ENCODE measurements around the gene ZNF669.

ZNF669 gene

DNA sequence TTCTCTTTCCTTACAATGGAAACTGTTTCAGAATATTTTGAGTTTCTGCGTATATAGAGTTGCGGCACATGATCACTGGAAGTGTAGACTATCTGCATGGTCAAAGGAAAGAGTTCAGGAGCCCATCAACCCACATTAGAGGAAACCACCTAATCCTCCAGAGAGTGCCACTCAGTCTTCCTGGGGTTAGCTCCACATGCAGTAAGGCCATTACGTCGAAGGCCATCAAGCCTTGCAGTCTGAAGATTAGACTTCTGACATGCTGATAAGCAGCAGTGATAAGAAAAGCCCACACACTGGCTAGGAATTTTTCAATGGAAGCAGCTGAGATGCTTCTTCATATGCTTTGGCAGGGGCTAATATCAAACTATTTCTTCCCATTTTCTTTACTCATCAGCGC, 7.6 kb downstream of the ZNF669 start:
- TF ChIP-seq GATA1 (IDR thresholded peaks at IDR 0.05; ENCODE audit: low read depth, low read length) = no peak
- TF ChIP-seq POLR2A (IDR thresholded peaks at IDR 0.05; ENCODE audit: low read length) = no peak
- no peak for DNase-seq

DNA sequence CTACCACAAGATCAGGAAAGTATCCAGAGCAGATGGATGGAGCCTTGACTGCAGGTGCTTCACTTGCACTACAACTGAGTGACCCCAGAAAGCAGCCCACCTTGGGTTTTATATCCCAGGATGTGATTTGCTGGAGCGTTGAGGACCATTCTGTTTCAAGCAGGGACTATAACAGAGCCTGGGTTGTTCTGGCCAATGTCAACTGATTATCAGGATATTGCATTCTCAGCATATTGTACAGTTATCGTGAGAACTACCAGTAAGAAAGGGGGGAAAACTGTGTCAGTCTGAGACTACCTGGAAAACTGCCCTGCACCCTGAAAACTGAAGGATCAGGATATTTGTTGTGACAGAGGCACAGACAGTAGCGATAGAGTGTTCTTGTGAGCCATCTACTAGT, 8.0 kb downstream of the ZNF669 start:
- no peak for TF ChIP-seq POLR2A (IDR thresholded peaks at IDR 0.05; ENCODE audit: low read length)
- TF ChIP-seq GATA1 (IDR thresholded peaks at IDR 0.05; ENCODE audit: low read depth, low read length) = no peak
- DNase-seq = no peak

DNA sequence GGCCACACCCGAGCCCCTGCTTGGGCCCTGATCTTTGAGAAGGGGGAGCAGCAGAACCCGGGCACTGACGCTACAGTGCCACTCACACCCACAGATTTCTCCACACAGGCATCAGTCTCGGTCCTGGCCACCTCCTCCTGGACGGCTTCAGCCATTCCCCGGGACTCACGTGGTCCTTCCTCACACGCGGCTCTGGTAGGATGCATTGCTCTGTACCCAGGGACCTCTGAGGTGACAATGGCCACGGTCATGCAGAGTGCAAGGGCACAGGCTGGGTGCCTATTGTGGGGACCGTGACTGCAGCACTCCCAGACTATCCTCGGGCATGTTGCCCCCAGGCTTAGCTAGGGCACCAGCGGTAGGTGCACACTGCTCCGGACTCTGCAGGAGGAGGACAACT, 13.7 kb downstream of the ZNF669 start:
- no peak for DNase-seq
- no peak for TF ChIP-seq GATA1 (IDR thresholded peaks at IDR 0.05; ENCODE audit: low read depth, low read length)
- TF ChIP-seq POLR2A (IDR thresholded peaks at IDR 0.05; ENCODE audit: low read length) = no peak

DNA sequence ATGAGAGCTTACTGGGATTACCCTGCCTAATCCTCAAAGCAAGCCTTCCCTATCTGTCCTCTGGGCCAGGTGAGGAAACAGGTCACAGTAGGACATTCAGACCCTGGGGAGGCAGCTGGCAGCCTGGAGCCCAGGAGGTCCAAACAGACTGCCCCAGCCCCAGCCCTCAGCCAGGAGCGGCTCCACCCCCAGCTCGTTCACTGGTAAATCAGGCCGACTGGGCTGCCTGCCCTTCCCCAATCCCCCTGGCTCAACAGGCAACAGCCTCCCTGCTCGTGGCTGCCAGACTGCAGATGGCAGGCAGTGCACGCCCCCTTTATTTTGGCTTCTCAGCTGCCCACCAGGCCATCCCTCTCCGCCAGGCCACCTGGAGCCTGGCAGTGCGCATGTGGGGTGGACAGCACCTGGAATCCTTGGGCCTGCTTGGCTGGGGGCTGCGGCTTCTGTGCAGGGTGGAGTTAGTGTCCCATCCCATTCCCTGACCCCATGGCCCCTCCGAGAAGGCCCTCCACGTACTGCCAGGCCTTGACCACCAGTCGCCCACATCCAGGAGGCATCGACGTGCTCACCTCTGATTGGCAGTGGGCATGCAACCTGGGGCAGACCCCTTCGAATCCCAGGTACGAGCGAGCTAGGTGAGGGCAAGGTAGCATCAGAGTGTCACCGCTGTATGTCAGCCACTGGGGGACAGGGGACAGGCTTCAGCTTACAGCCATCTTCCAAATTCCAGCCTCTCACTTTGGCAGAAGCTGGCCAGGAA, 14.4 kb downstream of the ZNF669 start:
- no peak for DNase-seq
- TF ChIP-seq GATA1 (IDR thresholded peaks at IDR 0.05; ENCODE audit: low read depth, low read length) = no peak
- TF ChIP-seq POLR2A (IDR thresholded peaks at IDR 0.05; ENCODE audit: low read length) = no peak

DNA sequence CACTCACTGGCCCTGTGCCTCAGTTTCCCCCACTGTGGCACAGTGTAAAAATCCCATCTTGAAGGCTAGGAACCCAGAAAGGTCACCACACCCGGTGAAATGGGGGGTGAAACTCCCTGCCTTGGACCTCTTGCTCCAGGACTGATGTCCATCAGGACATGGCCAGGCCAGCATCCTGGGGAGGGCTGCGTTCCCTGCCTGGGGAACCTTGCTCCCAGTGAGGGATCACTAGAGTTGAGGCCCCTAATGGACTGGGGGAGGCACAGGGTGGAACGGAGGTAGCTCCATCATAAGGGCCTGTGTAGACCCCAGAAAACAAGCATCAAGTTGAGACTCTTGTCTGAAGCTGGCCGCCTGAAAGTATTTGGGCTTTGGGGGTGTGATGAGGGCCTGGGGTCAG, 15.2 kb downstream of the ZNF669 start:
- TF ChIP-seq GATA1 (IDR thresholded peaks at IDR 0.05; ENCODE audit: low read depth, low read length) (no peak), POLR2A (IDR thresholded peaks at IDR 0.05; ENCODE audit: low read length) (no peak)
- DNase-seq = no peak

DNA sequence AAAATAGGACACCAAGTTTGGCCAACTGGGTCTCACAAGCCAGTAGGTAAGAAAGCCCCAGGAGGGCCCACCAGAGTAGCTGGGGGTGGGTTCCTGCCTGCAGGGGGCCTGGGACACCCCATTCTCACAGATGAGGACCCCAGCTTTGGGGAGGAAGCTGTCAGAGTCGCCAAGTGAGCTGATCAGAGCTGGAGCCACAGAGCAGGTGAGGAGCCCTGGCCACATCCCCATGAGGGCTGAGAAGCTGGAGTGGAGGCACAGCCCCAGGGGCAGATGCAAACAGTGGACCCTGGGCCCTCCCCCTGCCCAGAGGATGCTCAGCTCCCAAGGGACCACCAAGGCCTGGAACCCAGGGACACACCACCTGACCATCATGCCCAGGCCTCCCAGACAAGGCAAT, 16.9 kb downstream of the ZNF669 start:
- TF ChIP-seq POLR2A (IDR thresholded peaks at IDR 0.05; ENCODE audit: low read length) = no peak
- TF ChIP-seq GATA1 (IDR thresholded peaks at IDR 0.05; ENCODE audit: low read depth, low read length) = no peak
- no peak for DNase-seq

DNA sequence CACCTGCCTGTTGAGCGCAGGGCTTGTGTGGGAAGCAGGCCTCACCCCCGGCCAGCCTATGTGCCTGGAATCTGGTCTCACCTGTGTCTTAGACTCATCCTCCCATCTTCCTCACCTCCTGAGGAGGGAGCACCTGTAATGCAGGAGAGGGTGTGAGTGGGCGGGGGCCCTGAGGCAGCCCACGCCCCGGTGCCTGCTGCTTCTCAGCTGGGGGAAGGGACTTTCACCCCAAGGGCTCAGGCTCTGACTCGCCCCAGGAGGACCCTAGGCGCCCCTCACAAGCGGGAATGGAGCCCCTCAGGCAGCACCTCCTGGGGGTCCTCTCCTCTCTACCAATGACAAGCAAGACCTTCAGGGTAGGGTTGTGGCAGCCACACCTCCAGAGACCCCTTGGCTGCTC, 18.8 kb downstream of the ZNF669 start:
- no peak for TF ChIP-seq GATA1 (IDR thresholded peaks at IDR 0.05; ENCODE audit: low read depth, low read length)
- no peak for TF ChIP-seq POLR2A (IDR thresholded peaks at IDR 0.05; ENCODE audit: low read length)
- no peak for DNase-seq

DNA sequence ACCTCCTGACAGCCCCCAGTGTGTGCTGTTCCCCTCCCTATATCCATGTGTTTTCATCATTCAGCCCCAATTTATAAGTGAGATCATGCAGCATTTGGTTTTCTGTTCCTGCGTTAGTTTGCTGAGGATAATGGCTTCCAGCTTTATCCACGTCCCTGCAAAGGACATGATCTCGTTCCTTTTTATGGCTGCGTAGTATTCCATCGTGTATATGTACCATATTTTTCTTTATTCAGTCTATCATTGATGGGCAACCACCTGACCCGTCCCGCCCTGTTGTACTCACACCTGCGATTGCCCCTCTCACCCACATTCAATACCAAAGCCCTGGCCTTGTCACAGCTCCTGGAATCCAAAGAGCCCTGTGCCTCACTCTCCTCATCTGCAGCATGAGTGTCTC, 19.4 kb downstream of the ZNF669 start:
- DNase-seq = no peak
- no peak for TF ChIP-seq POLR2A (IDR thresholded peaks at IDR 0.05; ENCODE audit: low read length)
- no peak for TF ChIP-seq GATA1 (IDR thresholded peaks at IDR 0.05; ENCODE audit: low read depth, low read length)

DNA sequence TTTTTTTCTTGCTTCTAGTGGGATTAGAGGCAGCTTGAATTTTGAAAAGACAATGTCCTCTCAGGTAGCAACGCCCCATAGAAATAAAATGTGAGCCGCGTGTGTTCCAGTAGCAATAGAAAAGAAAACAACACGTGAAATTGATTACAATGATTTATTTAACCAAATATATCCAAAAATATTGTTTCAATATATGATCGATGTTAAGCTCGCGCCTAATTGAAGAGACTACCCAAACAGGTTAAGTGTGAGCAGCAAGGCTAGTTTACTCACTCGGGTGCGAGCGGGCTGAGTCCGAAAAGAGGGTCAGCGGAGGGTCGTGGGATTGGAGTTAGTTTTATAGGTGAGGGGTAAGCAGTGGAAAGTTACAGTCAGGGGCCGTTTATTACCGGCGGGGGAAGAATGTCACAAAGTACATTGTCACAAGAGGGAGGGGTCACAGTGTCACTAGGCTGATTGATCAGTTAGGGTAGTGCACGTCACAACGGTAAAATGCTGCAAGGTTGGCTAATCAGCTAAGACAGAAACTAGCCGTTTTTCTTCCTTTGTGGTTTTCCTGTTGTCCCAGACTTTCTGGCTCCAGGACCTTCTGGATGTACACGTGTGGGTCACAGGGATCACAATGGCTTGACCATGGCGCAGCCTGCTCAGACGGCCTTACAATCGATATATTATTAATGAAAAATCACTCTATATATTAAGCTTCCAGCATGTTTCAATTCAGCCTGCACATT, 24.8 kb downstream of the ZNF669 start:
- peak; percentile 43 to 72 for DNase-seq
- TF ChIP-seq GATA1 (IDR thresholded peaks at IDR 0.05; ENCODE audit: low read depth, low read length) = no peak
- no peak for TF ChIP-seq POLR2A (IDR thresholded peaks at IDR 0.05; ENCODE audit: low read length)

DNA sequence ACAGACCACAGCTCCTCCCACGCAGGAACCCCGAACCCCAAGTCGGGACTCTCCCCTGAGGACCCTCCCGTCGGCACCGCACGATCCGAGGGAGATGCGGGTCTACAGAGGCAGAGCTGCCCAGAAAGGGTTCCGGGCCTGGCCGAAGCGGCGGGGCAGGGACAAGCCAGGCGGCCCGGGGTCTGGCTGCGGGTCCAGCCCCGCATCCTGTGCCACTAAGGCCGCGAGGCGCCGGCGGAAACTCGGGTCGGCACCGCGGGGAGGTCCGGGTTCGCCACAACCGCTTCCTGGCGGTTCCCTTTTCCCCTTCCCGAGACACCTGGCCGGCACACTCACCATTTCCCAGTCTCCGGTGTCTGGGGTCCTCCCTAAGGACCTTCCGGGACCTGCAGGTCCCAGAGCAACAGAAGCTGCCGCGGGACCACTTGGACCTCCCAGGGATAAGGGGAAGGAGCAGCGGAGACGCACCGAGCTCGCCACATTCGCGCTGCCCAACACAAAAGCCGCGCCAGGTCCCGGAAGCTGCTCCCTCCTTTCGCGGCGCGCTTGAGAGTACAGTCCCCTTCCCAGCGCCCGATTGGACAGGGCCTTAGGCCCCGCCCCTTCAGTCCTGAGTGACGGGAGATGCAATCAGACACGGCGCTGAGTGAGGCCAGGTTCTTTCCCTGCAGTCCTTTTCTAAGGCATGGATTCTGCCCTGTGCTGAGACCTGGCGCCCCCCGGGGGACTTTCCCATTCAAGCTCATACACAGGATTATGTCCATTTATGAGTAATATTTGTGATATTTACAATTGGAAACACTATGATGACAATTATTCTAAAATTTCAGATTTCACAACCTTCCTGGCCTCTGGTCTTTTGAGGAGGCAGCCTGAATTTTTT, 25.7 kb downstream of the ZNF669 start, which contains the start of gene ZNF670:
Gene ZNF670 (minus strand): TSS at position 554 of the 883 bp plus-strand sequence. CDS start 215 bp downstream, at position 339.
- peak; percentile 95 to 96 for DNase-seq
- peak; percentile 90 for TF ChIP-seq POLR2A (IDR thresholded peaks at IDR 0.05; ENCODE audit: low read length)
- TF ChIP-seq GATA1 (IDR thresholded peaks at IDR 0.05; ENCODE audit: low read depth, low read length) = no peak

DNA sequence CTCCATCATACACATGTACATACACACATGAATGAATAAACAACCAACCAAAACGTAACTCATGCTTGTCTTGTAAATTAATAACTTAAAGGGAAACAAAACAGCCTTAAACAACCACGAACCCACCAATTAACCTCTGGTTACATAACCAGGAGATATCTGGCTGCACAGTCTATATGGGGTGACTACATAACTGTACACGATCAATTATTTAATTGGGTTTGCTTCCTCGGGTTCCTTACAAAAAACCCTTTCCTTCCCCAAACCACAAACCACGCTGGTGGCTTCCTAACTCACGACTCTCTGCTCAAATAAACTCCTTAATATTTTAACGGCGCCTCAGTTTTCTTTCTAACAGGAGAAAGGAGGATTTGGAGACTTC, 26.3 kb downstream of the ZNF669 start:
- no peak for DNase-seq

DNA sequence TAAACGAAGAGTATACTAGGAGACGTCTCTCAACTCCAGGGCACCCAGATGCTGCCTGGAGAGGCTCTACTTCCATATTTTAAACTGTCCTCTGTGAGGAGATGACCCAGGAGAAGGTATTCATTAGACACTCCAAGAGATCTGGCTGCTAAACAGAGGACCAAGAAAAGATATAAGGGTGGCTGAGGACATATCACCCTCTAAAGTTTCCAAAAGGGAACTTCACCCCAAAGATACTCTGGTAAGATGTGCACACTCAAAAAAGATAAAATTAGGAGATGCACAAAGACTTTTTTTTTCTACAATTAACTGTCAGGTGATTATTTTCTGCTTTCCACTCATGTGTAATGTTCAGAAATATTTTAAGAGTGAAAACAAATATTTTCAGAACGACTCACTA, 26.9 kb downstream of the ZNF669 start:
- no peak for TF ChIP-seq GATA1 (IDR thresholded peaks at IDR 0.05; ENCODE audit: low read depth, low read length)
- DNase-seq = no peak

More for the DNA sequence above, 26.3 kb downstream of the ZNF669 start:
- TF ChIP-seq POLR2A (IDR thresholded peaks at IDR 0.05; ENCODE audit: low read length) = no peak

DNA sequence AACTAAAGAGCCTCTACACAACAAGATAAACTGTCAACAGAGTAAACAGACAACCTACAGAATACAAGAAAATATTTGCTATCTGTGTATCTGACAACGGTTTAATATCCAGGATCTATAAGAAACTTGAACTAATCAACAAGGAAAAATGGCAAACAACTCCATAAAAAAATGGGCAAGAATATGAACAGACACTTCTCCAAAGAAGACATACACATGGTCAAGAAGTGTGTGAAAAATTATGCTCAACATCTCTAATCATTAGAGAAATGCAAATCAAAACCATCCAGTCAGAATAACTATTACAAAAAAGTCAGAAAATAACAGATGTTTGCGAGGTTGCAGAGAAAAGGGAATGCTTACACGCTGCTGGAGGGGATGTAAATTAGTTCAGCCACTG, 33.5 kb downstream of the ZNF669 start:
- DNase-seq = no peak
- TF ChIP-seq POLR2A (IDR thresholded peaks at IDR 0.05; ENCODE audit: low read length) (no peak), GATA1 (IDR thresholded peaks at IDR 0.05; ENCODE audit: low read depth, low read length) (no peak)

DNA sequence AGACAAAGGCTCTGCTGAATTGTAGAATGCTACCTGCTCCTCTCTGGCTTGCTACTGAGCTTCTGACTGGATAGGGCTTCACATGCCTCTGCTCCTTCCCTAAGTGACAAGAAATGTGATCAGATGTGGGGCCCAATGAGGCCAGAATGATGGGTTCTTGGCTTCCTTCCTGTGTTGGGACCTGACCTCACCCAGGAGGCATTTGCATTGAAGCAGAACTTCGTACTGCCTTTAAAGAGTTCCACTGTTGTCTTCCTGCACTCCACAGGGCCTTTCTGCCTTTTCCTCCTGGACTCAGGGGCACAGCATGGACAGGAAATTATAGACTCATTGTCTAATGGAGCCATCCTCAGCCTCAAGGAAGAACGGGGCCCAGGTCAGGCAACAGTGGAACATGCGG, 39.9 kb downstream of the ZNF669 start:
- no peak for DNase-seq
- TF ChIP-seq POLR2A (IDR thresholded peaks at IDR 0.05; ENCODE audit: low read length) (no peak), GATA1 (IDR thresholded peaks at IDR 0.05; ENCODE audit: low read depth, low read length) (no peak)

Data from erythroblast (primary cell).